Panc1 (cell line): ENCODE results near the gene RHEB.

Experiments used
- POLR2AphosphoS5 ChIP-seq: IDR thresholded peaks from 2 replicates; pipeline ENCODE4 v1.6.1; 2012; ENCODE audit warnings: mild to moderate bottlenecking, low read depth, low read length, moderate library complexity
- SIN3A ChIP-seq: IDR thresholded peaks from 2 replicates; pipeline ENCODE4 v1.6.1; 2012; ENCODE audit warnings: low read depth, mild to moderate bottlenecking, low read length, moderate library complexity, borderline replicate concordance; ENCODE audit not compliant: insufficient read depth
- TF ChIP-seq, protein P1 (sequence below): fragments of 450-650 bp; IDR thresholded peaks from 2 replicates; pipeline ENCODE4 v1.5.1; 2017; ENCODE audit warnings: mild to moderate bottlenecking

GRCh38 chr7:151484971-151485707 is 34.6 kb downstream of the RHEB start:
- TF ChIP-seq POLR2AphosphoS5 (no peak), SIN3A (no peak)
- TF ChIP-seq, protein P1, sequence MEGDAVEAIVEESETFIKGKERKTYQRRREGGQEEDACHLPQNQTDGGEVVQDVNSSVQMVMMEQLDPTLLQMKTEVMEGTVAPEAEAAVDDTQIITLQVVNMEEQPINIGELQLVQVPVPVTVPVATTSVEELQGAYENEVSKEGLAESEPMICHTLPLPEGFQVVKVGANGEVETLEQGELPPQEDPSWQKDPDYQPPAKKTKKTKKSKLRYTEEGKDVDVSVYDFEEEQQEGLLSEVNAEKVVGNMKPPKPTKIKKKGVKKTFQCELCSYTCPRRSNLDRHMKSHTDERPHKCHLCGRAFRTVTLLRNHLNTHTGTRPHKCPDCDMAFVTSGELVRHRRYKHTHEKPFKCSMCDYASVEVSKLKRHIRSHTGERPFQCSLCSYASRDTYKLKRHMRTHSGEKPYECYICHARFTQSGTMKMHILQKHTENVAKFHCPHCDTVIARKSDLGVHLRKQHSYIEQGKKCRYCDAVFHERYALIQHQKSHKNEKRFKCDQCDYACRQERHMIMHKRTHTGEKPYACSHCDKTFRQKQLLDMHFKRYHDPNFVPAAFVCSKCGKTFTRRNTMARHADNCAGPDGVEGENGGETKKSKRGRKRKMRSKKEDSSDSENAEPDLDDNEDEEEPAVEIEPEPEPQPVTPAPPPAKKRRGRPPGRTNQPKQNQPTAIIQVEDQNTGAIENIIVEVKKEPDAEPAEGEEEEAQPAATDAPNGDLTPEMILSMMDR, result no peak
